Central memory CD4-positive, alpha-beta T cell (primary cell): ENCODE data around the gene SRRM2.
A peak's percentile ranks its signal among the peaks of the same experiment; 100 is the strongest.

ENCODE experiments used
- DNase-seq: peaks from one replicate; pipeline ENCODE4 v3.0.0; 2022
- total RNA-seq, 3 experiments: gene quantifications; one replicate each; lab custom pipeline; 2026; lab: John Stamatoyannopoulos, UW

Gene SRRM2
- total RNA-seq: 278 to 1,047 (median 316) reads per million in 3 experiments

- DNase-seq: peak; percentile 94
Measured at GRCh38 chr16:2752035-2752849, at the start of gene SRRM2. TSS of gene SRRM2 (plus strand) at chr16:2752638. CDS start at chr16:2756365, 3,727 bp downstream.

GRCh38 chr16:2702871-2703745 is 49.3 kb upstream of the SRRM2 start:
- DNase-seq: no peak

- no peak for DNase-seq
Measured at GRCh38 chr16:2704166-2704982, 48.1 kb upstream of the SRRM2 start.

- DNase-seq: no peak
Measured at GRCh38 chr16:2704983-2705275, 47.5 kb upstream of the SRRM2 start.

- DNase-seq: no peak
Measured at GRCh38 chr16:2705351-2705750, 47.1 kb upstream of the SRRM2 start.

GRCh38 chr16:2706085-2706484 is 46.4 kb upstream of the SRRM2 start:
- no peak for DNase-seq

- DNase-seq: no peak
Measured at GRCh38 chr16:2706611-2707311, 45.7 kb upstream of the SRRM2 start.

- no peak for DNase-seq
Measured at GRCh38 chr16:2707368-2708289, 44.8 kb upstream of the SRRM2 start.

- no peak for DNase-seq
Measured at GRCh38 chr16:2708290-2708639, 44.2 kb upstream of the SRRM2 start.

GRCh38 chr16:2708955-2709587 is 43.4 kb upstream of the SRRM2 start:
- no peak for DNase-seq

- no peak for DNase-seq
Measured at GRCh38 chr16:2709588-2709984, 42.9 kb upstream of the SRRM2 start.

- no peak for DNase-seq
Measured at GRCh38 chr16:2710021-2710710, 42.3 kb upstream of the SRRM2 start.

- no peak for DNase-seq
Measured at GRCh38 chr16:2710711-2711231, 41.7 kb upstream of the SRRM2 start.

- DNase-seq: no peak
Measured at GRCh38 chr16:2711370-2712062, 40.9 kb upstream of the SRRM2 start.

- no peak for DNase-seq
Measured at GRCh38 chr16:2712063-2712441, 40.4 kb upstream of the SRRM2 start.

GRCh38 chr16:2712546-2712945 is 39.9 kb upstream of the SRRM2 start:
- no peak for DNase-seq

GRCh38 chr16:2713523-2713922 is 38.9 kb upstream of the SRRM2 start:
- no peak for DNase-seq

- no peak for DNase-seq
Measured at GRCh38 chr16:2713985-2714774, 38.3 kb upstream of the SRRM2 start.

GRCh38 chr16:2715064-2715463 is 37.4 kb upstream of the SRRM2 start:
- no peak for DNase-seq
